Activated CD8-positive, alpha-beta memory T cell treated with anti-CD3 and anti-CD28 coated beads for 1 hour (primary cell): ENCODE results near the gene TP53BP1.

Experiments
- DNase-seq, 2 donors: peaks; one replicate each; pipeline ENCODE4 v3.0.0-alpha.2; 2020; ENCODE audit warnings: low read depth in 1 of 2; ENCODE audit errors: extremely low read depth in 1 of 2

Gene TP53BP1

GRCh38 chr15:43493703-43494472 is 932 bp upstream of the TP53BP1 start:
- DNase-seq, result no peak

GRCh38 chr15:43492266-43492665 is 690 bp downstream of the TP53BP1 start:
- no peak for DNase-seq

- no peak for DNase-seq
These were observed 3.8 kb downstream of the TP53BP1 start for GRCh38 chr15:43489191-43489590.

GRCh38 chr15:43488790-43489189 is 4.2 kb downstream of the TP53BP1 start:
- no peak for DNase-seq

- DNase-seq, result no peak
These were observed 5.6 kb downstream of the TP53BP1 start for GRCh38 chr15:43487271-43487895.

GRCh38 chr15:43484455-43484854 is 8.5 kb downstream of the TP53BP1 start:
- DNase-seq, result no peak

- DNase-seq, result no peak
These were observed 9.4 kb downstream of the TP53BP1 start for GRCh38 chr15:43483297-43484128.

GRCh38 chr15:43473885-43474284 is 19.1 kb downstream of the TP53BP1 start:
- no peak for DNase-seq

- no peak for DNase-seq
These were observed 21.0 kb downstream of the TP53BP1 start for GRCh38 chr15:43471975-43472374.

GRCh38 chr15:43469867-43470266 is 23.1 kb downstream of the TP53BP1 start:
- DNase-seq, result no peak

GRCh38 chr15:43465100-43465499 is 27.9 kb downstream of the TP53BP1 start:
- no peak for DNase-seq

- DNase-seq, result no peak
These were observed 29.0 kb downstream of the TP53BP1 start for GRCh38 chr15:43463998-43464397.

- DNase-seq, result no peak
These were observed 29.4 kb downstream of the TP53BP1 start for GRCh38 chr15:43463507-43463906.

GRCh38 chr15:43449981-43450380 is 43.0 kb downstream of the TP53BP1 start:
- DNase-seq, result no peak

- no peak for DNase-seq
These were observed 46.6 kb downstream of the TP53BP1 start for GRCh38 chr15:43446344-43446743.

GRCh38 chr15:43441316-43441715 is 51.6 kb downstream of the TP53BP1 start:
- DNase-seq, result no peak

GRCh38 chr15:43440721-43441281 is 52.2 kb downstream of the TP53BP1 start:
- DNase-seq, result no peak

- DNase-seq, result no peak
These were observed 53.7 kb downstream of the TP53BP1 start for GRCh38 chr15:43439268-43439667.

GRCh38 chr15:43436395-43436794 is 56.6 kb downstream of the TP53BP1 start:
- DNase-seq, result no peak

GRCh38 chr15:43434446-43434845 is 58.5 kb downstream of the TP53BP1 start:
- DNase-seq, result no peak

- DNase-seq, result no peak
These were observed 59.2 kb downstream of the TP53BP1 start for GRCh38 chr15:43433661-43434303.
